H9 (cell line): ENCODE measurements around the gene FAM3C. TPM values are rescaled to one million over a fixed set of nuclear protein-coding genes. Genes with fewer than 3 reads are reported as not detected.

ENCODE experiments used
- DNase-seq: peaks from one replicate; pipeline ENCODE4 v3.0.0-alpha.2; 2017
- H2AFZ ChIP-seq: one replicate; pipeline ENCODE4 v1.6.1; 2013; ENCODE audit warnings: mild to moderate bottlenecking, low read length, control low read depth, moderate library complexity
- H2AK5ac ChIP-seq: 2 replicates; pipeline ENCODE4 v1.6.1; 2013; ENCODE audit warnings: low read length, control low read depth, mixed read lengths; ENCODE audit not compliant: insufficient read length
- H2BK120ac ChIP-seq: one replicate; pipeline ENCODE4 v1.6.1; 2013; ENCODE audit warnings: low read depth, mild to moderate bottlenecking, low read length, control low read depth, inconsistent platforms; ENCODE audit not compliant: poor library complexity, severe bottlenecking
- H2BK12ac ChIP-seq: 2 replicates; pipeline ENCODE4 v1.6.1; 2013; ENCODE audit warnings: low read length, control low read depth, mixed read lengths, low read depth; ENCODE audit not compliant: insufficient read length
- H2BK15ac ChIP-seq: 2 replicates; pipeline ENCODE4 v1.6.1; 2013; ENCODE audit warnings: low read depth, low read length, control low read depth
- H2BK20ac ChIP-seq: one replicate; pipeline ENCODE4 v1.6.1; 2013; ENCODE audit warnings: low read depth, mild to moderate bottlenecking, low read length, control low read depth, inconsistent platforms; ENCODE audit not compliant: poor library complexity, severe bottlenecking
- H2BK5ac ChIP-seq: 2 replicates; pipeline ENCODE4 v1.6.1; 2013; ENCODE audit warnings: low read length, control low read depth, mixed read lengths; ENCODE audit not compliant: insufficient read length
- H3K14ac ChIP-seq: 2 replicates; pipeline ENCODE4 v1.6.1; 2013; ENCODE audit warnings: low read length, control low read depth; ENCODE audit not compliant: insufficient read depth
- H3K18ac ChIP-seq: 2 replicates; pipeline ENCODE4 v1.6.1; 2013; ENCODE audit warnings: low read depth, mild to moderate bottlenecking, mixed read lengths, low read length, control low read depth; ENCODE audit not compliant: insufficient read length
- H3K23ac ChIP-seq: 2 replicates; pipeline ENCODE4 v1.6.1; 2013; ENCODE audit warnings: low read length, control low read depth, mixed read lengths, low read depth; ENCODE audit not compliant: insufficient read length
- H3K23me2 ChIP-seq: 2 replicates; pipeline ENCODE4 v1.6.1; 2013; ENCODE audit warnings: low read depth, mild to moderate bottlenecking, mixed read lengths, low read length, control low read depth; ENCODE audit not compliant: insufficient read length, poor library complexity, severe bottlenecking
- H3K27ac ChIP-seq: 2 replicates; pipeline ENCODE4 v1.5.1; 2013; ENCODE audit warnings: low read length, control low read depth, mixed read lengths, low read depth; ENCODE audit not compliant: insufficient read length
- H3K27me3 ChIP-seq: 2 replicates; pipeline ENCODE4 v1.6.1; 2013; ENCODE audit warnings: low read length, control low read depth, inconsistent platforms; ENCODE audit not compliant: insufficient read depth
- H3K4ac ChIP-seq: 2 replicates; pipeline ENCODE4 v1.6.1; 2013; ENCODE audit warnings: low read depth, mild to moderate bottlenecking, control low read depth, inconsistent platforms, low read length, moderate library complexity
- H3K4me1 ChIP-seq: 2 replicates; pipeline ENCODE4 v1.6.1; 2013; ENCODE audit warnings: low read length, control low read depth, inconsistent platforms; ENCODE audit not compliant: insufficient read depth
- H3K4me2 ChIP-seq: 2 replicates; pipeline ENCODE4 v1.6.1; 2013; ENCODE audit warnings: low read length, control low read depth, mixed read lengths; ENCODE audit not compliant: insufficient read length, insufficient read depth
- H3K56ac ChIP-seq: 2 replicates; pipeline ENCODE4 v1.6.1; 2013; ENCODE audit warnings: low read depth, mild to moderate bottlenecking, mixed read lengths, low read length, control low read depth; ENCODE audit not compliant: insufficient read length
- H3K79me1 ChIP-seq: 2 replicates; pipeline ENCODE4 v1.6.1; 2013; ENCODE audit warnings: low read depth, mild to moderate bottlenecking, moderate library complexity, low read length, control low read depth, inconsistent platforms; ENCODE audit not compliant: insufficient read depth, poor library complexity, severe bottlenecking
- H3K79me2 ChIP-seq: 2 replicates; pipeline ENCODE4 v1.6.1; 2013; ENCODE audit warnings: low read length, control low read depth, inconsistent platforms; ENCODE audit not compliant: insufficient read depth
- H3K9ac ChIP-seq: 2 replicates; pipeline ENCODE4 v1.6.1; 2013; ENCODE audit warnings: low read length, control low read depth, mixed read lengths; ENCODE audit not compliant: insufficient read length; ENCODE audit errors: extremely low read depth
- H3K9me3 ChIP-seq: one replicate; pipeline ENCODE4 v1.6.1; 2013; ENCODE audit warnings: low read depth, low read length, inconsistent platforms; ENCODE audit not compliant: control insufficient read depth
- H3T11ph ChIP-seq: one replicate; pipeline ENCODE4 v1.6.1; 2013; ENCODE audit warnings: mild to moderate bottlenecking, low read length, control low read depth, inconsistent platforms
- H4K20me1 ChIP-seq: one replicate; pipeline ENCODE4 v1.6.1; 2013; ENCODE audit not compliant: control insufficient read depth, insufficient read length, insufficient read depth
- H4K5ac ChIP-seq: 2 replicates; pipeline ENCODE4 v1.6.1; 2013; ENCODE audit warnings: low read depth, mild to moderate bottlenecking, mixed read lengths, low read length, control low read depth; ENCODE audit not compliant: insufficient read length
- H4K8ac ChIP-seq: replicated peaks from 2 replicates; pipeline ENCODE4 v1.6.1; 2013; ENCODE audit warnings: low read length, control low read depth, mixed read lengths, low read depth; ENCODE audit not compliant: insufficient read length
- H4K91ac ChIP-seq: 2 replicates; pipeline ENCODE4 v1.6.1; 2013; ENCODE audit warnings: low read depth, mild to moderate bottlenecking, moderate library complexity, mixed read lengths, low read length, control low read depth; ENCODE audit not compliant: insufficient read length
- H3K27ac Mint-ChIP-seq, 3 experiments: 2 replicates in 2 of 3; 3 replicates in 1 of 3; pipeline ENCODE4 v1.8.0; 2020 to 2021; ENCODE audit warnings: mixed read lengths in 3 of 3, mild to moderate bottlenecking in 1 of 3, moderate library complexity in 1 of 3
- H3K27me3 Mint-ChIP-seq: 2 replicates; pipeline ENCODE4 v1.8.0; 2021; ENCODE audit warnings: low read depth, mild to moderate bottlenecking, moderate library complexity, mixed read lengths
- H3K36me3 Mint-ChIP-seq, 3 experiments: 2 replicates in 2 of 3; 3 replicates in 1 of 3; pipeline ENCODE4 v1.8.0; 2020 to 2021; ENCODE audit warnings: low read depth in 3 of 3, mixed read lengths in 3 of 3; ENCODE audit not compliant: insufficient read depth in 1 of 3
- H3K4me1 Mint-ChIP-seq, 2 experiments: 2 replicates each; pipeline ENCODE4 v1.8.0; 2020; ENCODE audit warnings: mixed read lengths in 2 of 2
- H3K4me3 Mint-ChIP-seq, 2 experiments: 2 replicates in 1 of 2; 3 replicates in 1 of 2; pipeline ENCODE4 v1.8.0; 2020 to 2021; ENCODE audit warnings: mild to moderate bottlenecking in 2 of 2, mixed read lengths in 2 of 2, moderate library complexity in 1 of 2
- H3K9me3 Mint-ChIP-seq, 2 experiments: 2 replicates in 1 of 2; 3 replicates in 1 of 2; pipeline ENCODE4 v1.8.0; 2020; ENCODE audit warnings: mild to moderate bottlenecking in 2 of 2, mixed read lengths in 2 of 2, moderate library complexity in 1 of 2
- WGBS: extraction: QIAGEN DNeasy Blood & Tissue Kit; methylation state at CpG from one replicate; pipeline ENCODE4 v1.1.7; 2013; ENCODE audit warnings: missing lambda C conversion rate, low lambda C conversion rate, mixed read lengths; ENCODE audit not compliant: insufficient read length; ENCODE audit errors: extremely low coverage; 5-methylcytosine and 5-hydroxymethylcytosine counted together
- total RNA-seq: library from RNA; stranded (reverse); gene quantifications from 2 replicates; pipeline ENCODE4 v1.2.1, GENCODE V29; 2021
- TF ChIP-seq, protein P1 (sequence below): fragments of 200-600 bp; sonication (generic); conservative IDR thresholded peaks from 3 replicates; pipeline ENCODE4 v1.8.0; 2021; ENCODE audit warnings: antibody characterized with exemption, mild to moderate bottlenecking

Gene FAM3C
- total RNA-seq, 1 experiment from 2014 or later = 64.5 TPM

- H3T11ph ChIP-seq = no peak overlapping the region
- H4K20me1 ChIP-seq = no peaks in the 10 kb centered on the region
- no peak overlapping the region for H3K27ac ChIP-seq
- Mint-ChIP-seq H3K36me3 (peaks cover 0 to 5% (median 0%) of the 10 kb centered on the region in 3 experiments; a peak in 2 of 7 replicates), H3K4me1 (peaks cover 7% of the 10 kb centered on the region in 2 experiments; a peak in 3 of 4 replicates), H3K4me3 (no peak overlapping the region), H3K27ac (peak overlapping the region in 1 of 3 experiments; percentile 34; a peak in 1 of 7 replicates), H3K9me3 (no peaks in the 10 kb centered on the region), H3K27me3 (no peaks in the 10 kb centered on the region)
- H2BK20ac ChIP-seq = no peak overlapping the region
- peaks cover under 1% of the 10 kb centered on the region for H3K79me1 ChIP-seq
- no peak overlapping the region for H3K4ac ChIP-seq
- no CpG with 5 or more reads among the region's 5 CpGs for WGBS
- H2AFZ ChIP-seq = peak overlapping the region; percentile 75
- no peak overlapping the region for H4K5ac ChIP-seq
- H2BK15ac ChIP-seq = no peak overlapping the region
- no peaks in the 10 kb centered on the region for H3K9me3 ChIP-seq
- no peak overlapping the region for H3K14ac ChIP-seq
- no peak overlapping the region for H3K18ac ChIP-seq
- TF ChIP-seq, protein P1, sequence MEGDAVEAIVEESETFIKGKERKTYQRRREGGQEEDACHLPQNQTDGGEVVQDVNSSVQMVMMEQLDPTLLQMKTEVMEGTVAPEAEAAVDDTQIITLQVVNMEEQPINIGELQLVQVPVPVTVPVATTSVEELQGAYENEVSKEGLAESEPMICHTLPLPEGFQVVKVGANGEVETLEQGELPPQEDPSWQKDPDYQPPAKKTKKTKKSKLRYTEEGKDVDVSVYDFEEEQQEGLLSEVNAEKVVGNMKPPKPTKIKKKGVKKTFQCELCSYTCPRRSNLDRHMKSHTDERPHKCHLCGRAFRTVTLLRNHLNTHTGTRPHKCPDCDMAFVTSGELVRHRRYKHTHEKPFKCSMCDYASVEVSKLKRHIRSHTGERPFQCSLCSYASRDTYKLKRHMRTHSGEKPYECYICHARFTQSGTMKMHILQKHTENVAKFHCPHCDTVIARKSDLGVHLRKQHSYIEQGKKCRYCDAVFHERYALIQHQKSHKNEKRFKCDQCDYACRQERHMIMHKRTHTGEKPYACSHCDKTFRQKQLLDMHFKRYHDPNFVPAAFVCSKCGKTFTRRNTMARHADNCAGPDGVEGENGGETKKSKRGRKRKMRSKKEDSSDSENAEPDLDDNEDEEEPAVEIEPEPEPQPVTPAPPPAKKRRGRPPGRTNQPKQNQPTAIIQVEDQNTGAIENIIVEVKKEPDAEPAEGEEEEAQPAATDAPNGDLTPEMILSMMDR = peak; percentile 42; the same call in 2 of the 3 replicates
- H3K4me1 ChIP-seq = no peaks in the 10 kb centered on the region
- H3K9ac ChIP-seq = no peak overlapping the region
- H4K8ac ChIP-seq = no peak overlapping the region
- H3K79me2 ChIP-seq = peaks cover 3% of the 10 kb centered on the region; the same call in 1 of the 2 replicates
- no peak overlapping the region for H4K91ac ChIP-seq
- H2BK120ac ChIP-seq = no peak overlapping the region
- no peak overlapping the region for H2AK5ac ChIP-seq
- no peak overlapping the region for H3K23ac ChIP-seq
- no peak overlapping the region for H3K4me2 ChIP-seq
- no peak overlapping the region for H3K56ac ChIP-seq
- no peak for DNase-seq
- H3K27me3 ChIP-seq = no peaks in the 10 kb centered on the region
- peaks cover 3% of the 10 kb centered on the region for H3K23me2 ChIP-seq
- no peak overlapping the region for H2BK5ac ChIP-seq
- H2BK12ac ChIP-seq = no peak overlapping the region
These were observed 2.1 kb upstream of the FAM3C start for GRCh38 chr7:121398246-121398645.
